Right lung (tissue), 5 donors: ENCODE results near the gene ELOB. TPM values are rescaled to one million over a fixed set of nuclear protein-coding genes. Genes with fewer than 3 reads are reported as not detected.

Source experiments
- DNase-seq, 2 donors: peaks; one replicate each; pipeline ENCODE4 v3.0.0-alpha.2; 2013
- polyA plus RNA-seq, 5 donors: library from polyadenylated mRNA; unstranded; fragments of 120-200 nt; gene quantifications; one replicate each; pipeline versions ENCODE4 v1.2.1 to v1.2.3, GENCODE V29; 2013; ENCODE audit warnings: inconsistent platforms in 1 of 5, low replicate concordance in 1 of 5; ENCODE audit not compliant: insufficient read length in 5 of 5, insufficient read depth in 1 of 5

Gene ELOB
- polyA plus RNA-seq, 5 donors: 133 to 296 (median 161) TPM

GRCh38 chr16:2770057-2770951 is 6.8 kb downstream of the ELOB start:
- no peak for DNase-seq

DNA sequence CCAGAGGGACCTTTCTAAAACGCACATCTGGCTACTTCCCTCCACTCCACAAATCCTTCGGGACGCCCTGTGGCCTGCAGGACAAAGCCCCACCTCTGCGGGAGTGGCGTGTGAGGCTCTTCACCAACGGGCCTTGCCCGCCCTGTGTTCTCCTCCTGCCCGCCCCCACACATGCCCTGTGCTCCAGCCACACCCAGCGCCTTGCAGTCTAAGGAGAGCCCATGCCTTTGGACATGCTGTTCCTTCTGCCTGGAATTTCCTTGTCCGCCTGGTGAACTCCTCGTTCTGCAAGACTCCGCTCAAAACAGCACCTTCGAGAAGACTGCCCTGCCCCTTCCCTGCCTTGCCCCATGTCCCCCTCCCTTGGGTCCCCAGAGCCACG is 7.4 kb downstream of the ELOB start:
- no peak for DNase-seq

DNA sequence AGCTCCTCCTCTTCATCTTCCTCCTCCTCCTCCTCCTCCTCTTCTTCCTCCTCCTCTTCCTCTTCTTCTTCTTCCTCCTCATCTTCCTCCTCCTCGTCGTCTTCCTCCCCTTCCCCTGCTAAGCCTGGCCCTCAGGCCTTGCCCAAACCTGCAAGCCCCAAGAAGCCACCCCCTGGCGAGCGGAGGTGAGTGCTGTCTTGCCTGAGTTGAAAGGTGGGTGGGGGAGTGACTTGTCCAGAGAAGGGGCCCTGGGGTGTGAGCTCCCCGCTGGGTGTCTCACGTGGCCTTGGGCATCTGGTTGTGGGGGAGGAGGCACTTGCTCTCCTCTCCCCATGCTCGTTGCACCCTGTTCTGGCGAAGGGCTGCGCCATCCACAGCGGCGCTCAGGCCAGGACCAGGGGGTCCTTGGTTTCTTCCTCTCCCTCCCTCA is 8.0 kb downstream of the ELOB start:
- DNase-seq: no peak

DNA sequence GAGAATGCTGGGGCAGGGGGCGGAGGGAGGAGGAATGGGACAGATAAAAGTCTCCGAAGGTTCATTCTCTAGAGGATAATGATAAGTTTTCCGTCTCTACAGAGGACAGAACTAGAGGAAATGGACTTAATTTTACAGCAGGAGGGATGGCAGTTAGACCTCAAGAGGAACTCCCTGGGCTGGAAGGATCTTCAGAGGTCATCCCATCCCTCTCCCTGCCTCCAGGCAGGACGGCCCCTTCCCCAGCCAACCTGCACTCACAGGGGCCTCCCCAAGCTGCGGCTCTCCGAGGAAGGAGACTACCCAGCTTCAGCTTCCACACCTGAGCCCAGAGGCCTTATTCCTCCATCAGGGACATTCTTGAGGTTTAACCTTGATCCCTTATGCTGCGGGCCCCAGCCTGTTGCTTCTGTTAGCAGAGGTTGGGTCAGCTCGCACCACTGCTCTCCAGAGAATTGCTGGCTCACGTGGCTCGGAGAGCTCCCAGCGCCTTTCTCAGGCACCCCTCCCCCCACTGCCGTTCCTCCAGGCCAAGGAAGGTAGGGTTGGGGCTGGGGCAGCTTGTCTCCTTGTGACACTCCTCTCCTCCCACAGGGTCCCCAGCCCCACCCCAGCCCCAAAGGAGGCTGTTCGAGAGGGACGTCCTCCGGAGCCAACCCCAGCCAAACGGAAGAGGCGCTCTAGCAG is 8.5 kb downstream of the ELOB start:
- no peak for DNase-seq

GRCh38 chr16:2767891-2768290 is 9.2 kb downstream of the ELOB start:
- DNase-seq: no peak

GRCh38 chr16:2767140-2767731 is 9.8 kb downstream of the ELOB start:
- no peak for DNase-seq

DNA sequence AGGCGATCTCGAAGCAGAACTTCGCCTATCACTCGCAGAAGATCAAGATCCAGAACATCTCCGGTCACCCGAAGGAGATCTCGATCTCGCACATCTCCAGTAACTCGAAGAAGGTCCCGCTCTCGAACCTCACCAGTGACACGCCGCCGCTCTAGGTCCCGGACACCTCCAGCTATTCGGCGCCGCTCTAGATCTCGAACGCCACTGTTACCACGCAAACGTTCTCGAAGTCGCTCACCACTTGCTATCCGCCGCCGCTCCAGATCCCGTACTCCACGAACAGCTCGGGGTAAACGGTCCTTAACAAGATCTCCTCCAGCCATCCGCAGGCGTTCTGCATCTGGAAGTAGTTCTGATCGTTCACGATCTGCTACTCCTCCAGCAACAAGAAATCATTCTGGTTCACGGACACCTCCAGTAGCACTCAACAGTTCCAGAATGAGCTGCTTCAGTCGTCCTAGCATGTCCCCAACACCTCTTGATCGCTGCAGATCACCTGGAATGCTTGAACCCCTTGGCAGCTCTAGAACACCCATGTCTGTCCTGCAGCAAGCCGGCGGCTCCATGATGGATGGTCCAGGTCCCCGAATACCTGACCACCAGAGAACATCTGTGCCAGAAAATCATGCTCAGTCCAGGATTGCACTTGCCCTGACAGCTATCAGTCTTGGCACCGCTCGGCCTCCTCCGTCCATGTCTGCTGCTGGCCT is 10.5 kb downstream of the ELOB start:
- DNase-seq: no peak

GRCh38 chr16:2765462-2766404 is 11.3 kb downstream of the ELOB start:
- DNase-seq: no peak

DNA sequence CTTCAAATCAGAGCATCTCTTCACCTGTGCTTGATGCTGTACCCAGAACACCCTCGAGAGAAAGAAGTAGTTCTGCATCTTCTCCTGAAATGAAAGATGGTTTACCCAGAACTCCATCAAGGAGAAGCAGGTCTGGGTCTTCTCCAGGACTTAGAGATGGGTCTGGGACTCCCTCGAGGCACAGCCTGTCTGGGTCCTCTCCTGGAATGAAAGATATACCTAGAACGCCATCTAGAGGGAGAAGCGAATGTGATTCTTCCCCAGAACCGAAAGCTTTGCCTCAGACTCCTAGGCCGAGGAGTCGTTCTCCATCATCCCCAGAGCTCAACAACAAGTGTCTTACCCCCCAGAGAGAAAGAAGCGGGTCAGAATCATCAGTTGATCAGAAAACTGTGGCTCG is 12.4 kb downstream of the ELOB start:
- DNase-seq: no peak

DNA sequence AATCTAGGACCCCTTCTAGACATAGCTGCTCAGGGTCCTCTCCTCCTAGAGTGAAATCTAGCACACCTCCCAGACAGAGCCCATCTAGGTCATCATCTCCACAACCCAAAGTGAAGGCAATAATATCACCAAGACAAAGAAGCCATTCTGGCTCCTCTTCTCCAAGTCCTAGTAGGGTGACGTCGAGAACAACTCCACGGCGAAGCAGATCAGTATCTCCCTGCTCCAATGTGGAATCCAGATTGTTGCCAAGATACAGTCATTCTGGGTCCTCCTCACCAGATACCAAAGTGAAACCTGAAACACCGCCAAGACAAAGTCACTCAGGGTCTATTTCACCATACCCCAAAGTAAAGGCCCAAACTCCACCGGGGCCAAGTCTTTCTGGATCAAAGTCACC is 13.9 kb downstream of the ELOB start:
- no peak for DNase-seq

- no peak for DNase-seq
Measured at GRCh38 chr16:2762711-2763110, 14.4 kb downstream of the ELOB start.

GRCh38 chr16:2761886-2762583 is 15.0 kb downstream of the ELOB start:
- DNase-seq: no peak

DNA sequence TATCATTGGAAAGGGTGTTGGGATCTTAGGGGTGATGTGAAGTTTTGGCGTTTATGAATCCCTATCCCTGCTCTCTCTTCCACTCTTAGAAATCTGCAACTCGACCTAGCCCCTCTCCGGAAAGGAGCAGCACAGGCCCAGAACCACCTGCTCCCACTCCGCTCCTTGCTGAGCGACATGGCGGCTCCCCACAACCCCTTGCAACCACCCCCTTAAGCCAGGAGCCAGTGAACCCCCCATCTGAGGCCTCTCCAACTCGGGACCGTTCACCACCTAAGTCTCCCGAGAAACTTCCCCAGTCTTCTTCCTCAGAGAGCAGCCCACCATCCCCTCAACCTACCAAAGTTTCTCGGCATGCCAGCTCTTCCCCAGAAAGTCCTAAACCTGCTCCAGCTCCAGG is 15.6 kb downstream of the ELOB start:
- DNase-seq: no peak

DNA sequence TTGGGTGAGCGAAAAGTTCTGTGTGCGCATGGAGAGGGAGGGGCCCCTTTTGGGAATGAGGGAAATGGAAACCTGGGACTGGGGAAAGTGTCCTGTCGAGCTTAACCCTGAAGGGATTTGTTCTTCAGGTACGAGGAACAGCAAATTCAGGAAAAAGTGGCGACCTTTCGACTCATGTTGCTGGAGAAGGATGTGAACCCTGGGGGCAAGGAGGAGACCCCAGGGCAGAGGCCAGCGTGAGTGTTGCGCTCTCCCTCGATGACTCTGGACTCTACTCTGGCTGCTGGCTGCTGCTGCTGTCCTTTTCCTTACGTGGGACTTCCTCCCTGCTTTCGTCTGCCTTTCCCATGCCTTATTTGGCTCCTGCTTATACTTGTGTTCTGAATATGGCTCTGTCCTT is 19.7 kb downstream of the ELOB start:
- no peak for DNase-seq

DNA sequence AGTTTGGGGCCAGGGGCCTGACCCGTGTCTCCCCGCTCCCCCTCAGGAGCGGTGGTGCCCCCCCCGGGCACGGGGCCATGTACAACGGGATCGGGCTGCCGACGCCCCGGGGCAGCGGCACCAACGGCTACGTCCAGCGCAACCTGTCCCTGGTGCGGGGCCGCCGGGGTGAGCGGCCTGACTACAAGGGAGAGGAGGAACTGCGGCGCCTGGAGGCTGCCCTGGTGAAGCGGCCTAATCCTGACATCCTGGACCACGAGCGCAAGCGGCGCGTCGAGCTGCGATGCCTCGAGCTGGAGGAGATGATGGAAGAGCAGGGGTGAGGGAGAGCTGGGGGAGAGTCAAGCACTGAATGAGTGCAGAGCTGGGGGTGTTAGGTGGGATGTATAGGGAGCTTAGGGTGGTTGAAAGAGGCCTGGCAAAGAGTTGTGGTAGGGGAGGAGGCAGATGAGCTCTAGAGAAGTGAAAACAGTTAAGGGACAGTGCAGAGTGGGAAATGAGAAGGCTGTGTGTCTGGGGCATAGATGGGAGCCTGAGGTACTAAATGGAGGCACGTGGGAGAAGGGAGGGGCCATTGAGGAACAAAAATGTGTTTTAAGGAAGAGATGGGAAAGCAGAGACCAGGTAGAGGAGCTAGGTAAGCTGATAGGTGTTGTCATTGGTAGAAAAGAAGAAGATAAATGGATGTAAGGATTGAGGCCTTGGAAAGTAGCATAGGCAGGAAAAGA is 20.6 kb downstream of the ELOB start:
- DNase-seq: no peak

DNA sequence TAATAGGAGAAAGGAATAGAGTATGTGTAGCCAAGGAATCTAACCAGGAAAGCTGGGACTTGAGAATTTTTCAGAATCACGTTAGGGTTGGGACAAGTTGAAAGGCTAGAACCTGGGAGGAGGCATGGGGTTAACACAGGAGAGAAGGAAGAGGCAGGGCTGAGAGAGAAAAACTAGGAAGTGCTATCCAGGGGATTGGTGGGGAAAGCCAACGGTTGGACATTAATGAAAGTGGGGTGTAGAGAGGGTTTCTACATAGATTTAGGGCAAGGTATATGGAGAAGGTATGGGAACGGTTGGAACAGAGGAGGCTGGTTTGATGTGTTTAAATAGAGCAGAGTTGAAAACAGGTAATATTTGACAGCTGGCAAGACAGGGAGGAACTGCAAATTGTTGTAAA is 21.9 kb downstream of the ELOB start:
- no peak for DNase-seq

DNA sequence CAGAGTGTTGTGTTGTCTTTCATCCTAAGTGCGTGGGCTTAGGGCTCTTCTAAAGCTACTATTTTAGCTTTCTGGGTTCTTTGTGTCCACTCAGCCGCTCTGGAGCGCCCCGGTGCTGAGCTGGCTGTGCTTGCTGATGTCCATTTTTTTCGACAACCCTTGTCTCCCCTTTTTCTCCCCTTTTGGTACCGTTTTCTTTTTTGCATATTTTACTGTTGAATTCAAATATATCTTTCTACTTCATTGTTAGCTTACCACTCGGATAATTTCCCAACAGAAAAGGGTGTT is 23.4 kb downstream of the ELOB start:
- DNase-seq: no peak

- peak in 1 of 2 donors; percentile 89 for DNase-seq
Measured at GRCh38 chr16:2752850-2753732, 24.0 kb downstream of the ELOB start.
